Left cardiac atrium (tissue), 4 donors: ENCODE results near the gene PKP4. TPM values are rescaled to one million over a fixed set of nuclear protein-coding genes. Genes with fewer than 3 reads are reported as not detected.
A peak's percentile ranks its signal among the peaks of the same experiment; 100 is the strongest.
"Not testable (repeated sequence)": the region's sequence is repeated elsewhere in the genome, so short reads cannot be mapped to it uniquely, and the experiment has no call there.

Source experiments
- ATAC-seq, 2 donors: fragments of 200-7000 bp; cut with Tn5 transposase; one replicate each; pipeline ENCODE4 v1.9.1; 2020; ENCODE audit warnings: mild to moderate bottlenecking in 2 of 2, moderate library complexity in 2 of 2
- DNase-seq: peaks from one replicate; pipeline ENCODE4 v3.0.0-alpha.2; 2020
- intact Hi-C, 2 donors: fragments of 100-400 bp; cut with DNase I; formaldehyde crosslinking; loops; one replicate each; pipeline versions ENCODE4 v1.14.1 to v1.15.1; 2022 to 2023
- long read RNA-seq: library from polyadenylated mRNA; unstranded; transcript quantifications from one replicate; pipeline ENCODE4 v2.0.0, GENCODE V29; 2021
- total RNA-seq, 2 donors: library from RNA; stranded (reverse); fragmentation: NEBNext Ultra II Directional; extraction: Animal tissue kit (Norgen Biotek cat#: 25700); gene quantifications; one replicate each; pipeline ENCODE4 v1.2.1, GENCODE V29; 2021
- donor health status: DM: no; HTN: yes; CAD: no.
- donor health status: DM: no; HTN: yes; CAD: no; lungs with severe emphysema.
- donor health status: DM: yes; HTN: yes; CAD: no.
- donor health status: Dilated cardiomyopathy.

The PKP4 gene
- 10 to 100 TPM; 62.5 to 64.8 TPM for total RNA-seq
- long read RNA-seq, partial matches to known transcripts = 21 of 33 reads
- long read RNA-seq, other reads (novel, unspliced or antisense) = 11 of 33 reads

- ATAC-seq (peak; percentile 95 to 96), DNase-seq (peak; percentile 92)
- intact Hi-C loops = loop anchor here (5.0 to 10.0 kb wide), 3 partner anchors 272 to 296 kb away; no protein-coding TSS in a partner anchor
Observed at GRCh38 chr2:158456309-158457066, at the start of gene PKP4, which contains the start of gene CCDC148. Gene PKP4 (plus strand): TSS chr2:158456952. CDS start chr2:158533185, 76,233 bp downstream. Gene CCDC148 (minus strand): TSS chr2:158456753. CDS start chr2:158456439, 314 bp downstream.

- intact Hi-C loops = no loop called here
- DNase-seq = no peak
- ATAC-seq = no peak
Observed at GRCh38 chr2:158407031-158407430, 49.7 kb upstream of the PKP4 start.

GRCh38 chr2:158410132-158410531 lies 46.6 kb upstream of the PKP4 start:
- no peak for ATAC-seq
- intact Hi-C loops = no loop called here
- no peak for DNase-seq

GRCh38 chr2:158411748-158412147 lies 45.0 kb upstream of the PKP4 start:
- intact Hi-C loops = no loop called here
- no peak for DNase-seq
- no peak for ATAC-seq

- ATAC-seq (no peak), DNase-seq (no peak)
- intact Hi-C loops = no loop called here
Observed at GRCh38 chr2:158412206-158412605, 44.5 kb upstream of the PKP4 start.

- ATAC-seq (no peak), DNase-seq (no peak)
- intact Hi-C loops = no loop called here
Observed at GRCh38 chr2:158413581-158413980, 43.2 kb upstream of the PKP4 start.

- intact Hi-C loops = no loop called here
- DNase-seq (no peak), ATAC-seq (no peak)
Observed at GRCh38 chr2:158414538-158414937, 42.2 kb upstream of the PKP4 start.

GRCh38 chr2:158432117-158432516 lies 24.6 kb upstream of the PKP4 start:
- ATAC-seq (no peak), DNase-seq (no peak)
- intact Hi-C loops = no loop called here

- ATAC-seq, intact Hi-C loops, DNase-seq: not testable (repeated sequence)
Observed at GRCh38 chr2:158433716-158434115, 23.0 kb upstream of the PKP4 start.

GRCh38 chr2:158439062-158439461 lies 17.7 kb upstream of the PKP4 start:
- ATAC-seq, DNase-seq, intact Hi-C loops: not testable (repeated sequence)

GRCh38 chr2:158443606-158444005 lies 13.1 kb upstream of the PKP4 start:
- ATAC-seq = no peak
- no peak for DNase-seq
- intact Hi-C loops = no loop called here

- peak; percentile 59 to 60 for ATAC-seq
- intact Hi-C loops = loop anchor here (5.0 to 10.0 kb wide), 3 partner anchors 272 to 295 kb away; no protein-coding TSS in a partner anchor
- DNase-seq = peak; percentile 73
Observed at GRCh38 chr2:158457092-158457825, 507 bp downstream of the PKP4 start.

- ATAC-seq (peak; percentile 50 to 69), DNase-seq (peak; percentile 74)
- intact Hi-C loops = loop anchor here (5.0 to 10.0 kb wide), 3 partner anchors 273 to 294 kb away; no protein-coding TSS in a partner anchor
Observed at GRCh38 chr2:158457826-158458616, 1.3 kb downstream of the PKP4 start.

- intact Hi-C loops = loop anchor here (5.0 to 10.0 kb wide), 3 partner anchors 274 to 294 kb away; no protein-coding TSS in a partner anchor
- no peak for ATAC-seq
- DNase-seq = no peak
Observed at GRCh38 chr2:158458617-158458920, 1.8 kb downstream of the PKP4 start.

- ATAC-seq (no peak), DNase-seq (no peak)
- intact Hi-C loops = loop anchor here (5.0 to 10.0 kb wide), 3 partner anchors 275 to 293 kb away; no protein-coding TSS in a partner anchor
Observed at GRCh38 chr2:158459161-158460003, 2.6 kb downstream of the PKP4 start.

GRCh38 chr2:158460632-158461297 lies 4.0 kb downstream of the PKP4 start:
- intact Hi-C loops = no loop called here
- DNase-seq (no peak), ATAC-seq (no peak)

- intact Hi-C loops = no loop called here
- peak in 1 of 2 donors; percentile 52 for ATAC-seq
- no peak for DNase-seq
Observed at GRCh38 chr2:158463496-158464095, 6.8 kb downstream of the PKP4 start.
